Measurements from ENCODE around the gene ATP9B. TPM values are rescaled to one million over a fixed set of nuclear protein-coding genes. Genes with fewer than 3 reads are reported as not detected.

The ATP9B gene
- total RNA-seq, 1 donor from 2014 or later = 15.8 TPM

- H3K4me3 Mint-ChIP-seq (ENCODE audit: unreplicated experiment) = no peak overlapping the region
- no peaks in the 10 kb centered on the region for H3K9me3 Mint-ChIP-seq (ENCODE audit: low read depth)
- no peak for TF ChIP-seq CTCF (IDR thresholded peaks at IDR 0.05)
- H3K27ac Mint-ChIP-seq (ENCODE audit: unreplicated experiment) = no peak overlapping the region
- no peaks in the 10 kb centered on the region for H3K27me3 Mint-ChIP-seq (ENCODE audit: low read depth)
- H3K4me1 Mint-ChIP-seq (ENCODE audit: low read depth) = peaks cover 24% of the 10 kb centered on the region
- DNase-seq (ENCODE audit: low spot score) = peak; percentile 53
- no peaks in the 10 kb centered on the region for H3K36me3 Mint-ChIP-seq (ENCODE audit: low read depth)
Observed at GRCh38 chr18:79405019-79405780, 336.0 kb downstream of the ATP9B start.

- H3K27me3 Mint-ChIP-seq (ENCODE audit: low read depth) = no peaks in the 10 kb centered on the region
- no peak overlapping the region for H3K27ac Mint-ChIP-seq (ENCODE audit: unreplicated experiment)
- no peaks in the 10 kb centered on the region for H3K36me3 Mint-ChIP-seq (ENCODE audit: low read depth)
- peaks cover 23% of the 10 kb centered on the region for H3K4me1 Mint-ChIP-seq (ENCODE audit: low read depth)
- H3K9me3 Mint-ChIP-seq (ENCODE audit: low read depth) = no peaks in the 10 kb centered on the region
- DNase-seq (ENCODE audit: low spot score) = peak; percentile 71
- no peak overlapping the region for H3K4me3 Mint-ChIP-seq (ENCODE audit: unreplicated experiment)
- no peak for TF ChIP-seq CTCF (IDR thresholded peaks at IDR 0.05)
Observed at GRCh38 chr18:79405781-79406575, 336.8 kb downstream of the ATP9B start.

- H3K27me3 Mint-ChIP-seq (ENCODE audit: low read depth) = no peaks in the 10 kb centered on the region
- H3K4me3 Mint-ChIP-seq (ENCODE audit: unreplicated experiment) = no peak overlapping the region
- H3K4me1 Mint-ChIP-seq (ENCODE audit: low read depth) = peaks cover 20% of the 10 kb centered on the region
- H3K36me3 Mint-ChIP-seq (ENCODE audit: low read depth) = peaks cover 1% of the 10 kb centered on the region
- no peaks in the 10 kb centered on the region for H3K9me3 Mint-ChIP-seq (ENCODE audit: low read depth)
- TF ChIP-seq CTCF (IDR thresholded peaks at IDR 0.05) = no peak
- DNase-seq (ENCODE audit: low spot score) = peak; percentile 77
- no peak overlapping the region for H3K27ac Mint-ChIP-seq (ENCODE audit: unreplicated experiment)
Observed at GRCh38 chr18:79406708-79407107, 337.5 kb downstream of the ATP9B start.

- no peak overlapping the region for H3K4me3 Mint-ChIP-seq (ENCODE audit: unreplicated experiment)
- H3K27me3 Mint-ChIP-seq (ENCODE audit: low read depth) = no peaks in the 10 kb centered on the region
- no peak for TF ChIP-seq CTCF (IDR thresholded peaks at IDR 0.05)
- no peak overlapping the region for H3K27ac Mint-ChIP-seq (ENCODE audit: unreplicated experiment)
- peaks cover under 1% of the 10 kb centered on the region for H3K4me1 Mint-ChIP-seq (ENCODE audit: low read depth)
- H3K9me3 Mint-ChIP-seq (ENCODE audit: low read depth) = no peaks in the 10 kb centered on the region
- no peak for DNase-seq (ENCODE audit: low spot score)
- H3K36me3 Mint-ChIP-seq (ENCODE audit: low read depth) = peaks cover 13% of the 10 kb centered on the region
Observed at GRCh38 chr18:79409313-79409712, 340.1 kb downstream of the ATP9B start.

- Mint-ChIP-seq H3K4me3 (ENCODE audit: unreplicated experiment) (no peak overlapping the region), H3K36me3 (ENCODE audit: low read depth) (peaks cover 14% of the 10 kb centered on the region), H3K9me3 (ENCODE audit: low read depth) (no peaks in the 10 kb centered on the region), H3K27ac (ENCODE audit: unreplicated experiment) (no peak overlapping the region), H3K4me1 (ENCODE audit: low read depth) (no peaks in the 10 kb centered on the region), H3K27me3 (ENCODE audit: low read depth) (no peaks in the 10 kb centered on the region)
- TF ChIP-seq CTCF (IDR thresholded peaks at IDR 0.05) = no peak
- peak; percentile 87 for DNase-seq (ENCODE audit: low spot score)
Observed at GRCh38 chr18:79410171-79410641, 341.0 kb downstream of the ATP9B start.

Measured in chondrocyte (in vitro differentiated cells).